CD4-positive, CD25-positive, alpha-beta regulatory T cell (primary cell): Measurements from ENCODE around the gene ANKRD1. TPM values are rescaled to one million over a fixed set of nuclear protein-coding genes. Genes with fewer than 3 reads are reported as not detected.

ENCODE experiments used
- polyA plus RNA-seq, 4 donors: library from polyadenylated mRNA; unstranded; fragments of 300-500 nt; fragmentation: Illumina TruSeq; gene quantifications; one replicate each; pipeline ENCODE4 v1.2.3, GENCODE V29; 2021
- total RNA-seq: library from RNA; stranded (reverse); gene quantifications from one replicate; pipeline ENCODE4 v1.2.3, GENCODE V29; 2022

The ANKRD1 gene
- total and polyA plus RNA-seq, 5 donors from 2014 or later = not detected

Other genes with a start within 250 kb of the ANKRD1 start
- gene HTR7, start 63.0 kb downstream of the ANKRD1 start, total RNA-seq = not detected
- gene HTR7, start 63.0 kb downstream of the ANKRD1 start, polyA plus RNA-seq = not detected
- gene RPP30, start 49.1 kb downstream of the ANKRD1 start, total RNA-seq = 27.3 TPM
- gene RPP30, start 49.1 kb downstream of the ANKRD1 start, polyA plus RNA-seq = 10 to 100 TPM; 47.0 to 54.7 (median 53.8) TPM